Neural cell (in vitro differentiated cells): ENCODE results near the gene INS. TPM values are rescaled to one million over a fixed set of nuclear protein-coding genes. Genes with fewer than 3 reads are reported as not detected.

Experiments used
- H2AFZ ChIP-seq: fragments of 200-600, 300-800 bp; sonication (generic), shearing (Covaris generic); 2 replicates; pipeline ENCODE4 v1.6.0; 2014; ENCODE audit warnings: low read depth, mild to moderate bottlenecking, antibody characterized with exemption, low read length, moderate library complexity
- H3F3A ChIP-seq: fragments of 200-600 bp; shearing (Covaris generic); 2 replicates; pipeline ENCODE4 v1.6.1; 2016; ENCODE audit warnings: mild to moderate bottlenecking, moderate library complexity, mixed read lengths, antibody characterized with exemption, low read length; ENCODE audit not compliant: insufficient read depth, poor library complexity, severe bottlenecking
- H3K27ac ChIP-seq: fragments of 200-600, 300-800 bp; sonication (generic), shearing (Covaris generic); 2 replicates; pipeline ENCODE4 v1.5.1; 2014; ENCODE audit warnings: mild to moderate bottlenecking, low read length, moderate library complexity
- H3K27me3 ChIP-seq: fragments of 300-800, 200-600 bp; sonication (generic), shearing (Covaris generic); 2 replicates; pipeline ENCODE4 v1.6.0; 2014; ENCODE audit warnings: mild to moderate bottlenecking, low read depth, low read length, moderate library complexity; ENCODE audit not compliant: insufficient read depth
- H3K36me3 ChIP-seq: fragments of 300-800, 200-600 bp; sonication (generic), shearing (Covaris generic); 2 replicates; pipeline ENCODE4 v1.5.1; 2014; ENCODE audit warnings: mild to moderate bottlenecking, antibody characterized with exemption, low read length, moderate library complexity; ENCODE audit not compliant: insufficient read depth
- H3K4me2 ChIP-seq: fragments of 300-800, 200-600 bp; sonication (generic), shearing (Covaris generic); 2 replicates; pipeline ENCODE4 v1.6.0; 2014; ENCODE audit warnings: mild to moderate bottlenecking, low read length
- H3K4me3 ChIP-seq: fragments of 300-800, 200-600 bp; sonication (generic), shearing (Covaris generic); 2 replicates; pipeline ENCODE4 v1.5.1; 2014; ENCODE audit warnings: mild to moderate bottlenecking, low read length, moderate library complexity
- H3K79me2 ChIP-seq: fragments of 200-600 bp; shearing (Covaris generic); replicated peaks from 2 replicates; pipeline ENCODE4 v1.6.0; 2014; ENCODE audit warnings: mild to moderate bottlenecking, low read length, moderate library complexity; ENCODE audit not compliant: insufficient read depth
- H3K9ac ChIP-seq: fragments of 300-800, 200-600 bp; sonication (generic), shearing (Covaris generic); 2 replicates; pipeline ENCODE4 v1.6.1; 2016; ENCODE audit warnings: mild to moderate bottlenecking, low read length, mixed read lengths
- H3K9me2 ChIP-seq: fragments of 200-600 bp; shearing (Covaris generic); 2 replicates; pipeline ENCODE4 v1.6.1; 2016; ENCODE audit warnings: mild to moderate bottlenecking, low read length, mixed read lengths; ENCODE audit not compliant: insufficient read depth
- H3K9me3 ChIP-seq: fragments of 200-600, 300-800 bp; sonication (generic), shearing (Covaris generic); 2 replicates; pipeline ENCODE4 v1.6.1; 2016; ENCODE audit warnings: mild to moderate bottlenecking, mixed run types, low read length, moderate library complexity, mixed read lengths
- H4K20me1 ChIP-seq: fragments of 200-600 bp; shearing (Covaris generic); 2 replicates; pipeline ENCODE4 v1.6.1; 2016; ENCODE audit warnings: mild to moderate bottlenecking, mixed run types; ENCODE audit not compliant: insufficient read depth
- EP300 ChIP-seq: fragments of 450-650 bp; conservative IDR thresholded peaks from 2 replicates; pipeline ENCODE4 v1.6.1; 2014; ENCODE audit warnings: antibody characterized with exemption, mild to moderate bottlenecking, moderate library complexity; ENCODE audit not compliant: poor library complexity, severe bottlenecking
- EZH2 ChIP-seq: fragments of 200-600, 300-800 bp; shearing (Covaris generic), sonication (generic); IDR thresholded peaks from 2 replicates; pipeline ENCODE4 v1.6.1; 2014; ENCODE audit warnings: antibody characterized with exemption, low read length, borderline replicate concordance, mild to moderate bottlenecking; ENCODE audit not compliant: insufficient read depth, poor library complexity, severe bottlenecking
- MXI1 ChIP-seq: fragments of 450-650 bp; conservative IDR thresholded peaks from 2 replicates; pipeline ENCODE4 v1.6.1; 2014; ENCODE audit warnings: antibody characterized with exemption, mild to moderate bottlenecking; ENCODE audit not compliant: poor library complexity, severe bottlenecking
- POLR2AphosphoS5 ChIP-seq: IDR thresholded peaks from 2 replicates; pipeline ENCODE4 v1.6.1; 2012
- RAD21 ChIP-seq: fragments of 450-650 bp; conservative IDR thresholded peaks from 2 replicates; pipeline ENCODE4 v1.6.1; 2014; ENCODE audit warnings: antibody characterized with exemption, mild to moderate bottlenecking, moderate library complexity
- SMC3 ChIP-seq: fragments of 450-650 bp; conservative IDR thresholded peaks from 2 replicates; pipeline ENCODE4 v1.6.1; 2014; ENCODE audit warnings: antibody characterized with exemption, mild to moderate bottlenecking, moderate library complexity; ENCODE audit not compliant: poor library complexity
- TAF1 ChIP-seq: IDR thresholded peaks from 2 replicates; pipeline ENCODE4 v1.6.1; 2012; ENCODE audit warnings: low read depth
- polyA plus RNA-seq: library from polyadenylated mRNA; depleted of rRNA; stranded (reverse); fragments of >200 nt; gene quantifications from 2 replicates; pipeline ENCODE4 v1.2.3, GENCODE V29; 2014
- TF ChIP-seq, protein P1 (sequence below): IDR thresholded peaks from 2 replicates; pipeline ENCODE4 v1.6.1; 2012; ENCODE audit warnings: borderline replicate concordance
- TF ChIP-seq, protein P2 (sequence below): fragments of 450-650 bp; IDR thresholded peaks from 2 replicates; pipeline ENCODE4 v1.5.1; 2014; ENCODE audit warnings: antibody characterized with exemption, mild to moderate bottlenecking, moderate library complexity; ENCODE audit not compliant: poor library complexity, severe bottlenecking

The INS gene
- polyA plus RNA-seq, 1 donor from 2014 or later, result not detected

DNA sequence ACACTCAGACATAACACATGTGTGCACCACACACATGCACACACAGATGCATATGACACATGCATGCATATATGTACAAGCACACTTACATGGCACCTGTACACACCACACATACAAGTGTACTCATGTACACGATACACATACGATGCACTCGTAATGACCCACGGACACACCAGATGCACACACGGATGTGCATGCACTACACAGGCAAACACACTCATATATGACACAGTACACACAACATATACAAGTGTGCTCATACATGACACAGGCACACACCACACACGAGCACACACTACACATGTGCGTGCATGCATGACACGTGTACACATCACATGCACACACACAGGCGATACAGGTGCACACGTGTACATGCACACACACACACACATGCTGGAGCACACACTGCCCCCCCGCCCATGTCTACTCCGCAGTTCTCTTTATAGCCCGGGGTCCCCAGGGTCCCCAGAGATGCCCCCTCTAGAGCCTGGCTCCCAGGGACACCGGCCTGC lies 15.4 kb upstream of the INS start:
- Histone ChIP-seq H3K27ac (no peak overlapping the region), H3K27me3 (no peaks in the 10 kb centered on the region), H2AFZ (no peak overlapping the region), H3F3A (no peaks in the 10 kb centered on the region), H3K36me3 (no peaks in the 10 kb centered on the region), H3K4me2 (no peak overlapping the region), H4K20me1 (no peaks in the 10 kb centered on the region), H3K9ac (no peak overlapping the region), H3K9me3 (no peaks in the 10 kb centered on the region), H3K9me2 (no peaks in the 10 kb centered on the region), H3K4me3 (no peak overlapping the region), H3K79me2 (no peaks in the 10 kb centered on the region)
- TF ChIP-seq EZH2 (no peak), SMC3 (no peak), POLR2AphosphoS5 (no peak), TAF1 (no peak), EP300 (no peak), RAD21 (no peak), MXI1 (no peak)
- TF ChIP-seq, protein P1, sequence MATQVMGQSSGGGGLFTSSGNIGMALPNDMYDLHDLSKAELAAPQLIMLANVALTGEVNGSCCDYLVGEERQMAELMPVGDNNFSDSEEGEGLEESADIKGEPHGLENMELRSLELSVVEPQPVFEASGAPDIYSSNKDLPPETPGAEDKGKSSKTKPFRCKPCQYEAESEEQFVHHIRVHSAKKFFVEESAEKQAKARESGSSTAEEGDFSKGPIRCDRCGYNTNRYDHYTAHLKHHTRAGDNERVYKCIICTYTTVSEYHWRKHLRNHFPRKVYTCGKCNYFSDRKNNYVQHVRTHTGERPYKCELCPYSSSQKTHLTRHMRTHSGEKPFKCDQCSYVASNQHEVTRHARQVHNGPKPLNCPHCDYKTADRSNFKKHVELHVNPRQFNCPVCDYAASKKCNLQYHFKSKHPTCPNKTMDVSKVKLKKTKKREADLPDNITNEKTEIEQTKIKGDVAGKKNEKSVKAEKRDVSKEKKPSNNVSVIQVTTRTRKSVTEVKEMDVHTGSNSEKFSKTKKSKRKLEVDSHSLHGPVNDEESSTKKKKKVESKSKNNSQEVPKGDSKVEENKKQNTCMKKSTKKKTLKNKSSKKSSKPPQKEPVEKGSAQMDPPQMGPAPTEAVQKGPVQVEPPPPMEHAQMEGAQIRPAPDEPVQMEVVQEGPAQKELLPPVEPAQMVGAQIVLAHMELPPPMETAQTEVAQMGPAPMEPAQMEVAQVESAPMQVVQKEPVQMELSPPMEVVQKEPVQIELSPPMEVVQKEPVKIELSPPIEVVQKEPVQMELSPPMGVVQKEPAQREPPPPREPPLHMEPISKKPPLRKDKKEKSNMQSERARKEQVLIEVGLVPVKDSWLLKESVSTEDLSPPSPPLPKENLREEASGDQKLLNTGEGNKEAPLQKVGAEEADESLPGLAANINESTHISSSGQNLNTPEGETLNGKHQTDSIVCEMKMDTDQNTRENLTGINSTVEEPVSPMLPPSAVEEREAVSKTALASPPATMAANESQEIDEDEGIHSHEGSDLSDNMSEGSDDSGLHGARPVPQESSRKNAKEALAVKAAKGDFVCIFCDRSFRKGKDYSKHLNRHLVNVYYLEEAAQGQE, result no peak
- TF ChIP-seq, protein P2, sequence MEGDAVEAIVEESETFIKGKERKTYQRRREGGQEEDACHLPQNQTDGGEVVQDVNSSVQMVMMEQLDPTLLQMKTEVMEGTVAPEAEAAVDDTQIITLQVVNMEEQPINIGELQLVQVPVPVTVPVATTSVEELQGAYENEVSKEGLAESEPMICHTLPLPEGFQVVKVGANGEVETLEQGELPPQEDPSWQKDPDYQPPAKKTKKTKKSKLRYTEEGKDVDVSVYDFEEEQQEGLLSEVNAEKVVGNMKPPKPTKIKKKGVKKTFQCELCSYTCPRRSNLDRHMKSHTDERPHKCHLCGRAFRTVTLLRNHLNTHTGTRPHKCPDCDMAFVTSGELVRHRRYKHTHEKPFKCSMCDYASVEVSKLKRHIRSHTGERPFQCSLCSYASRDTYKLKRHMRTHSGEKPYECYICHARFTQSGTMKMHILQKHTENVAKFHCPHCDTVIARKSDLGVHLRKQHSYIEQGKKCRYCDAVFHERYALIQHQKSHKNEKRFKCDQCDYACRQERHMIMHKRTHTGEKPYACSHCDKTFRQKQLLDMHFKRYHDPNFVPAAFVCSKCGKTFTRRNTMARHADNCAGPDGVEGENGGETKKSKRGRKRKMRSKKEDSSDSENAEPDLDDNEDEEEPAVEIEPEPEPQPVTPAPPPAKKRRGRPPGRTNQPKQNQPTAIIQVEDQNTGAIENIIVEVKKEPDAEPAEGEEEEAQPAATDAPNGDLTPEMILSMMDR, result no peak

DNA sequence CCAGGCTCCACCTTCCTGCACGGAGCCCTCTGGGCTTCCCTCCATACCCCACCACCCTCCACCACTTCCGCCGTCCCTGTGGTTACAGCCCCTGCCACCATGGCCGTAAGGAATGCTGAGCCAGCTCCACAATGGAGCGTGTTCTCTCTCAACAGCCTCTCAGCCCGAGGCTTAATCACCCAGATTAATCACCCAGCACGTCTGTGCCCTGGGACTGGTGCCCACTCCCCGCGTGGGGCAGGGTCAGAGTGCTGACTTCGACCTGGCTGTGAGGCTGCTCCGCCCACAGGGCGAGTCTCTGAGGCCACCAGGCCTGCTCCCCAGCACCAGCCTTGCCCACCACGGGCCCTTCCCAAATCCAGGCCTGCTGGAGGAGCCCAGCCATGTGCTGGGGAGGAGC lies 14.7 kb upstream of the INS start:
- no peak for TF ChIP-seq MXI1
- TF ChIP-seq EP300, result no peak
- no peak for TF ChIP-seq SMC3
- TF ChIP-seq, protein P1, result no peak
- TF ChIP-seq EZH2, result no peak
- TF ChIP-seq, protein P2, result no peak
- no peak for TF ChIP-seq POLR2AphosphoS5
- no peak for TF ChIP-seq RAD21
- no peak for TF ChIP-seq TAF1
- Histone ChIP-seq H3K9ac (no peak overlapping the region), H3K4me3 (no peak overlapping the region), H4K20me1 (no peaks in the 10 kb centered on the region), H3F3A (no peaks in the 10 kb centered on the region), H3K9me3 (no peaks in the 10 kb centered on the region), H3K9me2 (no peaks in the 10 kb centered on the region), H3K36me3 (no peaks in the 10 kb centered on the region), H3K27ac (no peak overlapping the region), H3K4me2 (no peak overlapping the region), H3K79me2 (no peaks in the 10 kb centered on the region), H2AFZ (no peak overlapping the region), H3K27me3 (no peaks in the 10 kb centered on the region)
